SKM-1 (cell line): Measurements from ENCODE around the gene PPFIA1.
"Not testable (repeated sequence)": the region's sequence is repeated elsewhere in the genome, so short reads cannot be mapped to it uniquely, and the experiment has no call there.

Experiments used
- DNase-seq: peaks from one replicate; lab custom pipeline; 2025; ENCODE audit not compliant: unreplicated experiment; lab: John Stamatoyannopoulos, UW

The PPFIA1 gene

DNA sequence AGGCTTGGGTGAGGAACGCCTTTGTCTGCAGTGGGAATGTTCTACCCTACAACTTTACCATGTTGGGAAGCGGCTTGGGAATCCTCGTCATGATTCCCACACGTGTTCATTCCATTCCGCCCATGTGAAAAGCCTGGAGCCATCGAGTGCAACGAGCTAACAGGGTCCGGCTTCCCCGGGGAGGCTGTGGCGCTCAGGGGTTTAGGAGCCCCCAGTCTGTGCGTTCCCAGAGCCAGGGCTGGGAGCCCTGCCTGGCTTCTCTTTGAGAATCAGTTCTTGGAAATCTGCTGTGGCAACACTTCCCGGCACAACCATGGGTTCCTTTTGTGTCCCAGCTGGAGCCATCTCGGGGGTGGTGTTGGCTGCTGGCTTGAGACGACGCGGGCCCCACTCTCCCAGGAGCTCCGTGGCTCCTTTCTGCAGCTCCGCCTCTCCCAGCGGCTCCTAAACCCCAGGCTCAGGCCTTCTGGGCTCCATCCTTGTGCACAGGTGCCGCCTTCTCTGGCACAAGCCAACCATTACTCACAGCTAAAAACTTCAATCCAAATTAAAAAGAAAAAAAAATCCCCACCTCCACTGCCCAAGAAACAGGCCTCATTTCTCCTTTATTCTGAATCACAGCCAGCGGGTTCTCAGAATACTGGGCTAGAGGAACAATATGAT lies 18.7 kb upstream of the PPFIA1 start:
- no peak for DNase-seq

DNA sequence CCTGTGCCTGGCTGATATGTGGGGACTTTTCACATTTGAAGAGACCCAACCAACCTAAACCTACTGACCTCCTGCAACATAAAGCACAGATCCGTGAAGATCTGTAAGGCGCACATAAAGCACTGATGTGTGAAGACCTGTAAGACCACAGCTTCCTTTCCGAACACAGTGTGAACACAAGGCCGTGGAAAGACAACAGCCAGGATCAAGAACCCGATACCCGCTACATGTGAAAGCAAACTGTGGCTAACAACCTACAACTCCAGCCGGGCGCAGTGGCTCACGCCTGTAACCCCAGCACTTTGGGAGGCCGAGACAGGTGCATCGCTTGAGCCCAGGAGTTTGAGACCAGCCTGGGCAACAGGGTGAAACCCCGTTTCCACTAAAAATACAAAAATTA lies 17.6 kb upstream of the PPFIA1 start:
- DNase-seq: no peak

- DNase-seq: no peak
Measured at GRCh38 chr11:70255477-70256116, 14.9 kb upstream of the PPFIA1 start.

DNA sequence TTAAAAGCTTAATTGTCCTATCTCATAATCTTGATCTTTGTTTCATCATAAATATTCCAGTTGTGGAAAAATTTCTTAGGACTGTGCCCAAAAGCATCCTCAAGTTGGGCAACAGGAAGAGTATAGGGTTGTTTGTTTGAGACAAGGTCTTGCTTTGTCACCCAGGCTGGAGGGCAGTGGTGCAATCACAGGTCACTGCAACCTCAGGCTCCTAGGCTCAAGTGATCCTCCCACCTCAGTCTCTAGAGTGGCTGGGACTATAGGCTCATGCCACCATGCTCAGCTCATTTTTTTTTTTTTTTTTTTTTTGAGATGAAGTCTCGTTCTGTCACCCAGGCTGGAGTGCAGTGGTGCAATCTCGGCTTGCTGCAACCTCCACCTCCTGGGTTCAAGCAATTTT lies 11.4 kb upstream of the PPFIA1 start:
- peak; percentile 35 for DNase-seq

GRCh38 chr11:70262951-70263350 lies 7.5 kb upstream of the PPFIA1 start:
- no peak for DNase-seq

GRCh38 chr11:70263363-70263762 lies 7.1 kb upstream of the PPFIA1 start:
- DNase-seq: no peak

- no peak for DNase-seq
Measured at GRCh38 chr11:70265341-70265740, 5.1 kb upstream of the PPFIA1 start.

GRCh38 chr11:70267405-70267950 lies 3.0 kb upstream of the PPFIA1 start:
- no peak for DNase-seq

DNA sequence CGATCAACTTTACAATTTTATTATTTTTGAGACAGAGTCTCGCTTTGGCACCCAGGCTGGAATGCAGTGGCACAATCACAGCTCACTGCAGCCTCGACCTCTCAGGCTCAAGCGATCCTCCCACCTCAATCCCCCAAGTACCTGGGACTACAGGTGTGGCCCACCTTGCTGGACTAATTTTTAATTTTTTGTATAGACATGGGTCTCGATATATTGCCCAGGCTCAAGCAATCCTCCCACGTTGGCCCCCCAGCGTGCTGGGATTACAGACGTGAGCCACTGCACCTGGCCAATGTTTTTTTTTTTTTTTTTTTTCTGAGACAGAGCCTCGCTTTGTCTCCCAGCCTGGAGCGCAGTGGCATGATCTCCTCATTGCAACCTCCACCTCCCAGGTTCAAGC lies 2.0 kb upstream of the PPFIA1 start:
- DNase-seq: no peak

DNA sequence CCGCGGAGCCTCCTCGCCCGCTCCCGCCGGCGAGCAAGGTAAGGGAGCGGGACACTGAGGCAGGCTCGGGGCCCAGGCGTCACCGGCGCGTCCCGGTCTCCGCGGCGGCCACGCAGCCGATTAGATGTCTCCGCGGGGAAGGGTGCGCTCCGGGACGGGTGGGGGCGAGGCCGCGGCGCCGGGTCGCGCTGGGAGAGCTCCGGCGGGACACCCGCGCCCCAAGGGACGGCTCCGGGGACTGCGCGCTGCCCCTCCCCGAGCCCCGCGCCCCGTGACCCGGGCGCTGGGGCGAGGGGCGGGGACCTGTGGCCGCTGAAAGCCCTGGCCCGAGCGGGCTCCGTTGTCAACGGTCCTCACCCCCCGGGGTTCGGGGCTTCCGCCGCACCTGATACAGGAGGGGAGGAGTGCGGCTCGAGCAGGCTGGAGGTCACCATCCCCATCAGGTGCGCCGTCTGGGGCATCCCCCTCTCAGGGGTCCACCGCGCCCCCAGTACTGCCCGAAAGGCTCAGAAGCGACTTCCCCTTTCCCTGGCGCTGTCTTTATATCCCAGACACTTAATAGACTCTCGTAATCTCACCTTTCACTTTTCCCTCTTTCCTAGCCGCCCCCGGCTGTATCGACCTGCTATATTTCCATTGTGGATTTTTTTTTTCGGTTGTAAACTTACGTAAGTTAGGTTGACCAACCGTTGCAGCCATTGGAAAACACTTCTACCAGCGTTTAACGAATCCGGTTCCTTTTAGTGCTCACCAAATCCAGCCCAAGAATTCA lies 573 bp downstream of the PPFIA1 start:
- no peak for DNase-seq

DNA sequence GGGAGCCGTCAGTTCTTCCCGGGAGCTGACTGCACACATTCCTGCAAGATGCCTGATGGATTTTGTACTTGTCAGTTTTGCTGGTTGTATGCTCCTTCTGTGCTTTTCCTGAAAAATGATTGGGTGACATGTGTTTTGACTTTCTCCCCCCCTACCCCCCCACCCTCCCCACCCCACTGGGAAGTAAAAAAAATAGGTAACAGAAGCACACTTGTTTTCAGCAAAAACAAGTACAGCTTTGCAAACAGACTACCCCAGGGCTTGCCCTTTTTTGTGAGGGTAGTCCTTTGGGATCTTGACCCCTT lies 1.1 kb downstream of the PPFIA1 start:
- no peak for DNase-seq

- no peak for DNase-seq
Measured at GRCh38 chr11:70272009-70272408, 1.5 kb downstream of the PPFIA1 start.

- DNase-seq: no peak
Measured at GRCh38 chr11:70278994-70279393, 8.5 kb downstream of the PPFIA1 start.

- no peak for DNase-seq
Measured at GRCh38 chr11:70281156-70281609, 10.7 kb downstream of the PPFIA1 start.

DNA sequence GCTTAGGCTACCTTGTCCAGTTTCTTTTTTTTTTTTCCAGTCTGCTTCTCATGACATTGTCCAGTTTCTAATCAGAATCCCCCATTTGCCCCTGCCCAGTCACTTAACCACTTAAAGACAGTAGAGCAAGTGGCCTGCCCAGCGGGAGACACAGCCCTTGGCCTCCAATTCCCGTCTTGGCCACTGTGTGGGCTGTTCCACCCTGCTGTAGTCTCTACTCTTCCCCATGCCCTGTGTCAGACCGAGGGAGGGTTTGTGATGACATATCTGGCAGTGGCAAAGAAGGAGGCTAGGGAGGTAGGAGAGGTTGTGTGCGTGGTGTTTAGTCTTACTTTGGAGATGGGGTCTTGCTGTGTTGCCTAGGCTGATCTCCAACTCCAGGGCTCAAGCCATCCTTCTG lies 11.5 kb downstream of the PPFIA1 start:
- no peak for DNase-seq

GRCh38 chr11:70288721-70289120 lies 18.2 kb downstream of the PPFIA1 start:
- DNase-seq: no peak

DNA sequence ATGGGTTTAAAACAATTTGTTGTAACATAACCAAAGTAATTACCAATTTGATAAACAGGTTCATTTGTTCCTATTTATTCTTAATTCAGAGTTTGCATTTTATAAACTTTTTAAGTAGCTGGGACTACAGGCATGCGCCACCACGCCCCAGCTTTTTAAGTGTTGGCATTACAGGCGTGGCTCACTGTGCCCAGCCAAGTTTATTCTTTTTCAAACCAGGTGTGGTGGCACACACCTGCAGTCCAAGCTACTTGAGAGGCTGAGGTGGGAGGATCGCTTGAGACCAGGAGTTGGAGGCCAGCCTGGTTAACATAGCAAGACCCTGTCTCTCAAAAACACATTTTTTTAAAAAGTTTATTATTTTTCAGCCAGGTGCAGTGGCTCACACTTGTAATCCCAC lies 19.1 kb downstream of the PPFIA1 start:
- DNase-seq: no peak

GRCh38 chr11:70290361-70291065 lies 20.0 kb downstream of the PPFIA1 start:
- no peak for DNase-seq

- DNase-seq: no peak
Measured at GRCh38 chr11:70292166-70292565, 21.7 kb downstream of the PPFIA1 start.

DNA sequence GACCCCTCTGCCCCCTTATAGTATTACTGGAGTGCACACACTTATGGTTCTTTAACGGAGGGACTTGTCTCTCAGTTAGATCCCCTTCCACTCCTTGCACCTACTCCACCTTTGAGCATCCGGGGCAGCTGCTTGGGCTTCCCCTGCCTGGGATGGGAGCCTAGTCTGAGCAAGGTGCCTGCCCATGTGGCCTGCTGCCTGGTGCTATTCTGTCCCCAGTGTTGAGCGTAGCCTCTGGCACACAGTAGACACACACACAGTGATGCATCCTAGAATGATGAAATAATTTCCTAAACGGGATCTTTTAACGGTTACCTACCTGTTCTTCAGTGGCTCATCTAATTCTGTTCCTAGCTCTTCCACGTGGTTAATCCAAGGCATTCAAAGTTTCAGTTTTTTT lies 22.4 kb downstream of the PPFIA1 start:
- no peak for DNase-seq

- DNase-seq: not testable (repeated sequence)
Measured at GRCh38 chr11:70295166-70295565, 24.7 kb downstream of the PPFIA1 start.
